Activated CD8-positive, alpha-beta memory T cell treated with anti-CD3 and anti-CD28 coated beads for 36 hours (primary cell): ENCODE measurements around the gene PTPRN2. TPM values are rescaled to one million over a fixed set of nuclear protein-coding genes. Genes with fewer than 3 reads are reported as not detected.
"Not testable (repeated sequence)": the region's sequence is repeated elsewhere in the genome, so short reads cannot be mapped to it uniquely, and the experiment has no call there.

ENCODE experiments used
- CTCF ChIA-PET: fragments of 350-600 bp; sonication (Branson Sonifier 250); formaldehyde crosslinking; loops from one replicate; lab custom pipeline; 2021; ENCODE audit warnings: antibody characterized with exemption; lab: Charles Lee
- POLR2A ChIA-PET: fragments of 350-600 bp; sonication (Branson Sonifier 250); formaldehyde crosslinking; loops from one replicate; lab custom pipeline; 2021; ENCODE audit warnings: antibody characterized with exemption; lab: Charles Lee
- total RNA-seq, 2 experiments: library from RNA; stranded (reverse); gene quantifications; one replicate each; pipeline ENCODE4 v1.2.3, GENCODE V29; 2021

PTPRN2 gene
- total RNA-seq, 2 experiments from 2014 or later: 0.36 to 0.44 TPM

- CTCF ChIA-PET, POLR2A ChIA-PET: not testable (repeated sequence)
These were observed 1097.8 kb downstream of the PTPRN2 start for GRCh38 chr7:157489870-157490269.

Other genes starting within 250 kb of the PTPRN2 start
- 10 to 100 TPM; 85.0 to 90.9 TPM for gene NCAPG2, start 117.0 kb upstream of the PTPRN2 start, total RNA-seq
- 10 to 100 TPM; 57.3 to 59.1 TPM for gene ESYT2, start 241.7 kb upstream of the PTPRN2 start, total RNA-seq